GM19463 (cell line): Measurements from ENCODE around the gene FZD1.
"Not testable (repeated sequence)": the region's sequence is repeated elsewhere in the genome, so short reads cannot be mapped to it uniquely, and the experiment has no call there.

Experiments used
- ATAC-seq: cut with Tn5 transposase; IDR thresholded peaks from one replicate; pipeline ENCODE4 v1.9.1; 2021; ENCODE audit warnings: mild to moderate bottlenecking, moderate library complexity; ENCODE audit not compliant: unreplicated experiment

Gene FZD1

GRCh38 chr7:91295576-91295975 is 31.3 kb downstream of the FZD1 start:
- ATAC-seq: no peak

GRCh38 chr7:91297939-91298338 is 33.7 kb downstream of the FZD1 start:
- no peak for ATAC-seq

- no peak for ATAC-seq
Measured at GRCh38 chr7:91299952-91300775, 35.9 kb downstream of the FZD1 start.

- ATAC-seq: no peak
Measured at GRCh38 chr7:91302794-91303193, 38.6 kb downstream of the FZD1 start.

- no peak for ATAC-seq
Measured at GRCh38 chr7:91306266-91306665, 42.0 kb downstream of the FZD1 start.

GRCh38 chr7:91307467-91307866 is 43.2 kb downstream of the FZD1 start:
- no peak for ATAC-seq

- ATAC-seq: not testable (repeated sequence)
Measured at GRCh38 chr7:91308191-91308590, 44.0 kb downstream of the FZD1 start.

GRCh38 chr7:91310830-91311460 is 46.7 kb downstream of the FZD1 start:
- no peak for ATAC-seq

- no peak for ATAC-seq
Measured at GRCh38 chr7:91311839-91312238, 47.6 kb downstream of the FZD1 start.

GRCh38 chr7:91313113-91313512 is 48.9 kb downstream of the FZD1 start:
- ATAC-seq: no peak

GRCh38 chr7:91314591-91315323 is 50.5 kb downstream of the FZD1 start:
- ATAC-seq: no peak

GRCh38 chr7:91316426-91316825 is 52.2 kb downstream of the FZD1 start:
- ATAC-seq: no peak

- ATAC-seq: no peak
Measured at GRCh38 chr7:91319351-91319750, 55.1 kb downstream of the FZD1 start.

GRCh38 chr7:91320366-91321078 is 56.3 kb downstream of the FZD1 start:
- no peak for ATAC-seq
